DMS 273 (cell line): Measurements from ENCODE around the gene SLC22A2.
"Not testable (repeated sequence)": the region's sequence is repeated elsewhere in the genome, so short reads cannot be mapped to it uniquely, and the experiment has no call there.

ENCODE experiments used
- DNase-seq: peaks from one replicate; lab custom pipeline; 2025; ENCODE audit not compliant: unreplicated experiment; lab: John Stamatoyannopoulos, UW

SLC22A2 gene

DNA sequence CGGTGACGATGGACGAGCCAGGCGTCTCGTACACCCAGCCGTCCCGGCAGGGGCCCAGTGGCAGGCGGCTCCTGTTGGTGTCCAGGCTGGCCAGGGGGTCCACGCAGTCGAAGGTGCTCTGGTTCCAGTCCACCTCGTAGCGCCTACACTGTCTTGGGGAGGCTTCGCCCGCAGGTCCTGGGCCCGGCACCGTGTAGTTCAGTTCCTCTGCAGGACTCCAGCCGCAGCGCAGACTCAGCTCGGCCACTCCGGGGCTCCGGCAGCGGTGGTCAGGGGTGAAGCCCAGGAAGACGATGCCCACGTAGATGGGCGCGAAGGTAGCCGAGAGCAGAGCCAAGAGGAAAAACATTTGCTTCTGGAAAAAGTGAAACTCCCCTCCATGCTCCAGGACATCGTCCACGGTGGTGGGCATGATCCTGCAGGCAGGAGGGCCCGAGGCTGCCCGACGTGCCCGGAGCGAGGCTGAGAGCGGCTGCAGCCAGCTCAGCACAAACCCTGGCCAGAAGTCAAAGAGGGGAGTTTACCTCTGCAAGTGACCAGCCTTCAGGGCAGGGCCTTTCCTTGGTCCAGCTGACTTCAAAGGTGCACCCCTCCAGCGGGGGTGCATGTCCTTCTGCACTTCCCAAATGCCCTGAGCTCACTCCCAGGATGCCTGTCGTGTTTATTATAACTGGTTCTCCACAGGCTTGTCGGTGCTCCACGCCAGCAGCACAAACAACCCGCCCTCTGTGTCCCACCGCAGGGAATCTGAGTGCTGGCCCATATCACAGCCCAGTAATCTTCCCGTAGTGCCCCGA is at the start of gene SLC22A2:
SLC22A2 (minus strand) TSS at position 476 of the 797 bp plus-strand sequence; CDS start at position 412, 64 bp downstream.
- no peak for DNase-seq

DNA sequence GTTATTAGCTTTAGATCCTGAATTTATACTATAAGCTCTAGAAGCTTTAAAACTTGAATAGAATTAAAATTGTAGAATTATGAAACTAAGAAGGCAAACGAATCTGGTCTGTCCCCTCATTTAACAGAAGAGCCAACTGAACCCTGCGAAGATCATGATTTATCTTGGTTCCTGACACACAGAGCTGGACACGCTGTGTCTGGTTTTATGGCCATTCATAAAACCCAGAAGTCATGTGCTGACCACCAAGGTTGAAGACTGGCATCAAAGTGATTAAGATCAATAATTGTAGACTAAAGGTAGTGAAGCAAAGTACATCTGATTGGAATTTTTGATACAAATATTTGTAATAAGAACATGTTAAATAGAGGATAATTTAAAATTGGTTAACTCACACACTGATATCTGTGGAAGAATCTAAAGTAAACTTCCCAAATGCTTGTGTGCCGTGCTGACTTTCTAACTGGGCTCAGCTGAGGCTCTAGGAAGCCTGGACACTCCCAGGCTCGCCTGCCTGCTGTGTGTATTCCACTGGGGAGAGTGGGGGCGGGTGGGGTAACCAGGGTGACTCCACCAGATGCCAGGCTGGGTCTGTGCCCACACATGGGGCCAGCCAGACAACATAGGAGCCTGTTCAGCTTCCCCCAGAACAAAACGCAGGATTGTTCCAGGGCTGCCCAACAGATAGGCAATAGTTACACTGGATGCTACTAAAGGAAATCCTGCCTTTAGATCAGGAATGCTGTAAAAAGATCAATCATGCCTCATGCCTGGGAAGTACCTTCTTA is 47.5 kb upstream of the SLC22A2 start:
- peak; percentile 4 for DNase-seq

DNA sequence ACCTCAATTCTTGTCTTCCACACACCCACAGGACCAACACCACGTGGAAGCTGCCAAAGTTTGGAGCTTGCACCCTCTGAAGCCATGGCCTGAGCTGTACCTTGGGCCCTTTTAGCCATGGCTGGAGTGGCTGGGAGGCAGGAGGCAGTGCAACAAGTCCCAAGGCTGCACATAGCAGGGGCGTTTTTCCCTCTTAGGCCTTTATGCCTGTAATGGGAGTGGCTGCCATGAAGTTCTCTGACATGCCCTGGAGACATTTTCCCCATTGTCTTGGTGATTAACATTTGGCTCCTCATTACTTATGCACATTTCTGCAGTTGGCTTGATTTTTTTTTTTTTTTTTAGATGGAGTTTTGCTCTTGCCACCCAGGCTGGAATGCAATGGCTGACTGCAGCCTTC is 45.2 kb upstream of the SLC22A2 start:
- no peak for DNase-seq

DNA sequence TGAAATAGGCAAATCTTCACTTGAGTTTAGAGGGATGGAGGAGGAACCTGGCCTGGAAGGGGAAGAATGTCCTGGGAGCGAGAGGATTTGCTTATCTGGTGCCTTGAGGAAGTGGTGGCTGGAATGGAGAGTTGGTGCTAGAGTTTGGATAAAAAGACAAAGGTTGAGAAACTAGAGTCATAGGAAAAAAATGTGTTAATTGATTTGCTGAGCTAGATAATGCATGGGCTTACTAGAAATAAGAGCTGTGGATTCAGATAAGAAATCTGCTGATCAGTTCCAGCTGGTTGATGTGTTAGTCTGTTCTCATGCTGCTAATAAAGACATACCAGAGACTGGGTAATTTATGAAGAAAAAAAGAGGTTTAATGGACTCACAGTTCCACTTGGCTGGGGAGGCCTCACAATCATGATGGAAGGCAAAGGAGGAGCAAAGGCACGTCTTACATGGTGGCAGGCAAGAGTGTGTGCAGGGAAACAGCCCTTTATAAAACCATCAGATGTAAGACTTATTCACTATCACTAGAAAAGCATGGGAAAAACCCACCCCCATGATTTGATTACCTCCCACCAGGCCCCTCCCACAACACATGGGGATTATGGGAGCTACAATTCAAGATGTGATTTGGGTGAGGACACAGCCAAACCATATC is 43.9 kb upstream of the SLC22A2 start:
- DNase-seq, result not testable (repeated sequence)

DNA sequence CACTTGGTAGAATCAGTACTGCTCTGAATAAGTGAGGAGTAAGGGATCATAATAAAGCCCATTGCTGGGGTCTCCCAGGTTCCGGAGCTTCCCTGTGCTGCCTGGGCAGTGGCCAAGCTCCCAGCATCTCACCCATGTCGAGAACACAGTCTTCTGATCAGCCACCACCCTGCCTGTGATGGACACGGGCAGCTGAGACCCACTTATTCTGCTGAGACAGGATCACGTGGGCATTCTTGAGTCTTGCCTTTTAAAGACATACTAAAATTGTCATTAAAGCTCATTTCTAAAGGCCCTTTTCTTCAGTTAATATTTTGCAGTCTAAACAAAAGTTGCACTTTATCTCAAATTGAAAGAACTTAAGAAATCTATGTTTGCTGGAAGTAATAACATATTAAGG is 42.7 kb upstream of the SLC22A2 start:
- DNase-seq, result no peak

DNA sequence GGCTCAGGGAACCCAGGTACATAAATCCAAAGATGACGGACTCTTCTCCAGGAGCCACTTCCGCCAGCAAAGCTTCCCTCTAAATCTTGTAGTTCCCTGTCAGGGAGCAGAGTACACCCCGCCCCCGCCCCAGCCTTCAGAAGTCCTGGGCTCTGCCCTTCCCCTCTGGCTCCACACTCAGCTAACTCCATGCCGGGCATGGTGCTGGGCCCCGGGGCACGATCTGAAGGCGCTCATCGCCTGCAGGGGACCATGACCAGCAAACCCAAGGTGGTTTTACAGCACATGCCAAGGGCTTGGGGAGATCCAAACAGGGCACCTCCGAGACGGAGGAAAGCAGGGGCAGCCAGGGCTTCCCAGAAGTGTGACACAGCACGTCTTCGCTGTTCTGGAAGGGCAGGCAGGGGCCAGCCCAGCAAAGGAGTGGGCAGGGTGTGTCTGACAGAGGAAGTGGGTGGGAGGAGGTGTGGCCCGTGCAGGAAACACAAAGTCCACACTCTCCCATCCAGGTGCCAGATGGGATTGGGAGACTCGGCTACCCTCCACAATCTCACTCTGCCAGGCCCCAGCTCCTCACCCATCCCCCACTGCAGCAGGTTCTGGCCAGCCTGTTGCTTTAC is 41.6 kb upstream of the SLC22A2 start:
- DNase-seq, result peak; percentile 13

DNA sequence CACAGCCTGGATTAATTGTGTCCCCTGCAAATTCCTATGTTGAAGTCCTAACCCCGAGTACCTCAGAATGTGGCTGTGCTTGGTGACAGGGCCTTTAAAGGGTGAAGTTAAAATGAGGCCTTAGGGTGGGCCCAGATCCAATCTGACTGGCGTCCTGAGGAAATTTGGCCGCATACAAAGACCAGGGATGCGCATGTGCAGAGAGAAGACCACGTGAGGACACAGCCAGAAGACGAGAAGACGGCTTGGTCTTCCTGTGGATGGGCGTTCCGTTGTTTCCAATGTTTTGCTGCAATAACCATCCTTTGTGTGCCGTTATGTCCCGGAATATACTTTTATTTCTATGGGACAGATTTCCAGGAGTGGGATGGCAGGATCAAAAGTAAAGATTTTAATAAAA is 40.9 kb upstream of the SLC22A2 start:
- DNase-seq, result no peak

DNA sequence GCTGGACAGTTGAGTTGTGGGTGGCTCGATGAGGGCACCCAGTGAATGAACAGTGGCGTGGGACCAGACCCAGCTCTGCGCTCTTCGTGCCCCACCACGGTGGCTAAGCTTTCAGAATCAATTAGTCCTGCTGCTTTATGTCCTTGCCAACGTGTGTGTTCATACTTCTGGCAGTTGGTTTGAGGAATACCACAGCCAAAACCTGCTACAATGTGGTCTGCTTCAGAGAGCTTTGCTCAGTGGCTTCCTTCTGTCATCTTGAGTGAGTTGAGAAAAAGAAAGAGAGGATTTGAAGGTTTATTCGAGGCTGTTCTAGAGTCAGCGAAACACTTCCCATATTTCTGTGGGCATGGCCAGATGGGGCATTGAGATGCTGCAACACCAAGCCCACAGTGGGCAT is 39.5 kb upstream of the SLC22A2 start:
- no peak for DNase-seq

DNA sequence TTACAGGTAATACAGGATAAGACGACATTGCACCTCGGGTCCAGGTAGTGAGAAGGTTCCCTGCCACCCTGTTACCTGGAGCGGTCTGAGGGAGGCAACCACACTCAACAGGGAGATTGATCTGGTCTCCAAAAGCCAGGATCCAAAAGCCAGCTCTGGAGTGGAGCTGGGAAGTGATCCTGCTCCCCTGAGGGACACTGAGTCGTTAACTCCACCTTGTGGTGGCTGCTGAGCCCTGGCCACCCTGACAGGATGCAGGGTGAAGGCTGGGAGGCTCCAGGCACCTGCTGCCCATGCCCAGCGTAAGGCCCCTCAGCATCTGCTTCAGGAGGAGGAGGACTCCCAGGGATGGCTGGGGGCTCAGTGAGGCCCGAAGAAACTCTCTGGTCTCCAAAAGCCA is 38.7 kb upstream of the SLC22A2 start:
- no peak for DNase-seq

DNA sequence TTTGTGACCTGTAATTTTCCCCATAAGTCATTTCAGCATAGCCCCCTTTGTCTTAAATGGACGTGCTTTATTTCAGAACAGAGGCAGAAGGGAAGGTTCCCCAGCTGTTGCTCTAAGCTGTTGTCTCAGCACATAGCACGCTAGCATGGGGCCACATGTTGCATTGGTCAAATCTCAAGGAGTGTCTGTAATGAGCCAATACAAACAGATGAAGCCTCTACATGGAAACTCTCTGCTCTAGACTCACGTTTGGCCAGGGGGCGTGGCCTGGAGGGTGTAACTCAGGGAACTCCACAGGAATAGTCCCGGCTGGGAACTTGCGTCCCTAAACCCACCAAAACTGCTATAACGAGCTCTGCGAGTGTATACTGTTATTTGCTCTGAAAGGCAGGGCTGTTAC is 35.2 kb upstream of the SLC22A2 start:
- DNase-seq, result no peak

DNA sequence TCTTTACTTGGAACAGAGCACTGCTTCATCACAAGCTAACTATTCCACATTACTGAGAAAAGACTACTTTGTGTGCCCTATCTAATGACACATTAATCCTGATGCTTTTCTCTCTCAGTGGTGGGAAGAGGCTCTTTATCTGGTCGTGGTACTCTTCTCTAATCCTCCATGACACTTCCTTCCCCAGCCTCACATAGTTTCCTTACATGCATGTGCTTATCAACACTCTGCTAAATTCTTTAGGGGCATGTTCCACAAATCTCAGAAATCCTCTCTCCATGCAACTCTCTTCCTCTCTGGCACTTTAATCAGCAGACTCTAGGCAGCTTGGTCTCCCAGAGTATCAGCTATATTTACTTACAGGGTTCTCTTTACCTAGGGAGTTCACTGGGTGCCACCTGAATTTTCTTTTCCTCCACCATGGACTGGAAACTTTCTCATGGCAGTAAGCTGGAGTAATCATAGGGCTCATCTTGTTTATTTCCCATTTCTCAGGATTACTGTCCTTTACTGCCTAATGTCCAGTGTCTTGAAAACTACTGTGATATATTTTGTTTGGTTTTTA is 27.0 kb upstream of the SLC22A2 start:
- no peak for DNase-seq

DNA sequence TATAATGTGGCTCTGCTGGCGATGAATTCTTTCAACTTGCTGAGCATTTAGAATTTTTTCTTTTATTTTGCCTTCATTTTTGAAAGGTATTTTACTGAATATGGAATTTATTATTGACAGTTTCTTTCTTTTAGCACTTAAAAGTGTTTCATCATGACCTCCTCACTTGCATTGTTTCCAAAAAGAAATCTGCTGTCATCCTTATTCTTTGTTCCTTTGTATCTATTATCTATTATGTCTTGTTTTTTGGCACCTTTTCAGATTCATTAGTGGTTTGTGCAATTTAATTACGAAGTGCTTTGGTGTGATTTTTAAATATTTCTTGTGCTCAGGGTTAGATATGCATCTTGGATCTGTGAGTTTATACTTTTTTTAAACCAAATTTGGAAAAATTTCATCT is 26.0 kb upstream of the SLC22A2 start:
- DNase-seq, result no peak

DNA sequence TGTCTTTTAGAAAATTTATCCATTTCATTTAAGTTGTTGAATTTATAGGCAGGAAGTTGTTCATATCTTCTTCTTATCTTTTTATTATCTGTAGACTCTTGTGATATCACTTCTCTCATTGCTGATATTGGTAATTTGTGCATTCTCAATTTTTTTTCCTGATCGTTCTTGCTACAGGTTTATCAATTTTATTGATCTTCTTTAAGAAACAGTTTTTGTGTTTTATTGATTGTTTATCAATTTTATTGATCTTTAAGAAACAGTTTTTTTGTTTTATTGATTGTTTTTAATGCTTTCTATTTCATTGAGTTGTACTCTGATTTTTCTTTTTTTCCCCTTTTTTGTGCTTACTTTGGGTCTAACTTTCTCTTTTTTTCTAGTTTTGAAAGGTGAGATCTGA is 23.8 kb upstream of the SLC22A2 start:
- DNase-seq, result no peak

DNA sequence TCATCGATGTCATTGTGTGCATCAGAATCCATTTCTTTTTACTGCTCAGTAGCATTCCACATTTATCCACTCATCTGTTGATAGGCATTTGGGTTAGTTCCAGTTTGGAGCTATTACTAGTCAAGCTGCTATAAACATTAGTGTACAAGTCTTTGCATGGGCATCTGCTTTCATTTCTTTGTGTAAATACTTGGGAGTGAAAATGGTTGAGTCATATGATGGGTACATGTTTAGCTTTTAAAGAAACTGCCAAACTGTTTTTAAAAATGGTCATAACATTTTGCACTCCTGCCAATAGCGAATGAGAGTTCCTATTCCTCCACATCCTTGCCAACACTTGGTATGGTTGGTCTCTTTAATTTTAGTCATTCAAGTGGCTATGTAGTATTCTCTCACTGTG is 21.2 kb upstream of the SLC22A2 start:
- DNase-seq, result no peak

DNA sequence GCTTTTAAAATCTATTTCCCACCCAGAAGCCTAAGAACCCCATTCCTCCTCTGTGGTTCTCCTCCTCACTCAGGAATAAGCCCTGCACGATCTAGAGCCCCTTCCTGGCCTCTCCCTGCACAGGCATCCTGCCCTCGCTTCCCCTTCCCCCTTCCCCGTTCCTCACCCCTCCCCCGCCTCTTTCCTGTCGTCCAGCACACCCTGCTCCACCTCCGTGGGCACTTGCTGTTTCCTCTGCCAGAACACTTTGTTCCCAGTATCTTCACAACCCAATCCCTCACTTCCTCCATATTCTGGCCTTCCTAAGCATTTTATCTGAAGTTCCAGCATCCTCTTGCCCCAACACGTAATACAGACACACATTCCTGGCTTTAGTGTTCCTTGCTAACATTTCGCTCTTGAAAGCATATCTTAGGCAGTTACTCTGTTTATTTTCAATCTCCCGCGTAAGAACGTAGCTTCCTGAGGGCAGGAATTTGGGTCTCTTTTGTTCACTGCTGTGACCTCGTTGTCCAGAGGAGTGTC is 20.2 kb upstream of the SLC22A2 start:
- DNase-seq, result no peak

DNA sequence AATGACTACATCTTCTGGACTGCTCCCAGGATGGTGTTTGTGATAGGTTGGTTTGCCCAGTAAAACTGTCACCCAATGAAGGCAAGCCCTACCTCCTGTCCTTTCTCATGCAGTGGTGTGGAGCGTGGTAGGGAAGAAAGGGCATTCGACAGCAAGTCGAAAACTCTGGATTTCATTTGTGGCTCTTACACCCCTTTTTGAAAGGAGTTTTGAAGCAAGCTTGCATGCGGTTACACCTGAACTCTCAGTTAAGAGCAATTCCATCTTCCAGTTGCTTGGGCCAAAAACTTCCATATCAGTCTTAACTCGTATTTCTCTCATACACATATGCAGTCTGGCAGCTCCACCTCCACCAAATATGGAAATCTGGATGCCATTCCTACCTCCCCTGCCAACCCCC is 19.7 kb upstream of the SLC22A2 start:
- no peak for DNase-seq

DNA sequence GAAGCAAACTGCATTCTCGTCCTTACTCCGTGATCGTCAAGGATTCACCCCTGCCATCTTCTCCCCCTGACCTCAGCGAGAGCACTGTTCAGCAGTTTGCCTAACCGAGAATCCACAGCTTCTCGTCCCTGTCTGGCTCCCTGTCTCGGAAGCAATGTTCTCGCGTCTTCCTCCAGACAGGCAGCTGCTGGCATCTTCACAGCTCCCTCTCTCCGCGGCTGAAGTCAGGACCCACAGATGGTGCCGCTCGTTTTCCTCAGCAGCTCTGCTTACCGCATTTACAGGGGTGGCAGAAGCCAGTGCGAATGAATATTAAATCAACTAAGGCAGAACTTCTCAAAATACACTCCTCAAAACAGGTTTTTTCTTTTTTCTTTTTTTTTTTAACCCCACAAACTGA is 18.9 kb upstream of the SLC22A2 start:
- DNase-seq, result peak; percentile 25

DNA sequence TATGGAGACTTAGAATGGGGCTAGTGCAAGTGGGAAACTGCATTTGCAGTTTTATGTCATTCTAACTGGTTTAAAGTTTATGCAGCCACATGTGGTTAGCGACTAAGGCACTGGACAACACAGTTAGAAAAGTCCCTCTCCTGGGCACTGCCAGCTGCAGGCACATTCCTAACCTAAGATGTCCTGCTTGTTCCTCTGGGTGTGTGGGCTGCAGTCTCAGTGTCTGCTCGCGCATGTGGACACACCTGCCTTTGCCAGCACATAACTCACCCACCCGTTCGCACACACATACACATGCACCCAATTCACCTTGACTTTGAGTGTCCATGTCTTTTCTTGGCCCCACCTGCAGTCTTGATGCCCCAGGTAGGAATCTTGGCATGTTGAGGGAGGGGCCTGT is 18.5 kb upstream of the SLC22A2 start:
- DNase-seq, result no peak

DNA sequence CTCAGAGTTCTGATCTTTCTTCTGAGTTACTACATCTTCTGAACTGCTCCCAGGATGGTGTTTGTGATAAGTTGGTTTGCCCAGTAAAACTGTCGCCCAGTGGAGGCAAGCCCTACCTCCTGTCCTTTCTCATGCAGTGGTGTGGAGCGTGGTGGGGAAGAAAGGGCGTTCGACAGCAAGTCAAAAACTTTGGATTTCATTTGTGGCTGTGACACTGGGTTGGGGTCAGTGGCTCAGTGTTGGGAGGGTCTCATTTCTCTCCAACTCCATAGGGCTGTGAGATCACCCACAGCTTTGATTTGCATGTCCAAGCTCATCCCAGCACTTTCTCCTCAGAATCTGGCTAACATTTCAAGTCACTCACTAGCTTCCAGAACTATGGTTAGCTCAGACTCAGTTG is 17.5 kb upstream of the SLC22A2 start:
- no peak for DNase-seq

DNA sequence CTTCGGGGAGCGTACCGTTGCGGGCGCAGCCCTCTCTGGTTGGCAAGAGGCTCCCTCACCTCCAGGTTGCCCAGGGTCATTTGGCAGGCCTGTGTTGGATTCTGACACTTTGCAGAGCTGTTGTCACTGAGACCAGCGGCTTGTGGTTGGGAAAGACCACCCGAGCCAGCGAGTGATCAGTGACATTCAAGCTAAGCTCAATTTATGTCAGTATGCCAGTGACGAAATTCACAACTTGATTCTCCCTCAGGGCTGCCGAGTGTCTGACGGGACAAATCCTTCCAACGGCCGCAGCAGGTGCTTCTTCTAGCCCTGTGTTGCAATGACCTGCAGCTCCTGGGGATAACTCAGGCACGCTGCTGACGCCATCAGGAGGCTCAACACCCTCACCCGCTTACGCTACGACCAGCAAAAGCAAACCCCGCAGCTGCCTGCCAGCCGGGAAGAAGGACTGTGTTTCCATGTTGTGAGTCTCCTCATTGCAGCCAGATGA is 16.9 kb upstream of the SLC22A2 start:
- no peak for DNase-seq
